Measurements from ENCODE around the gene ADAMTS15.

Gene ADAMTS15

DNA sequence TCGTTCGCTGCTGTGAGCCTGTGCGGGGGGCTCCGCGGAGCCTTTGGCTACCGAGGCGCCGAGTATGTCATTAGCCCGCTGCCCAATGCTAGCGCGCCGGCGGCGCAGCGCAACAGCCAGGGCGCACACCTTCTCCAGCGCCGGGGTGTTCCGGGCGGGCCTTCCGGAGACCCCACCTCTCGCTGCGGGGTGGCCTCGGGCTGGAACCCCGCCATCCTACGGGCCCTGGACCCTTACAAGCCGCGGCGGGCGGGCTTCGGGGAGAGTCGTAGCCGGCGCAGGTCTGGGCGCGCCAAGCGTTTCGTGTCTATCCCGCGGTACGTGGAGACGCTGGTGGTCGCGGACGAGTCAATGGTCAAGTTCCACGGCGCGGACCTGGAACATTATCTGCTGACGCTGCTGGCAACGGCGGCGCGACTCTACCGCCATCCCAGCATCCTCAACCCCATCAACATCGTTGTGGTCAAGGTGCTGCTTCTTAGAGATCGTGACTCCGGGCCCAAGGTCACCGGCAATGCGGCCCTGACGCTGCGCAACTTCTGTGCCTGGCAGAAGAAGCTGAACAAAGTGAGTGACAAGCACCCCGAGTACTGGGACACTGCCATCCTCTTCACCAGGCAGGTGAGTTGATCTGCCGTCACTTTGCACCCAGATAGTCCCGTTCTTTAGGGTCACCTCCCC is 1.0 kb downstream of the ADAMTS15 start (continued):
- TF ChIP-seq KLF1 (tag by site-specific recombination; IDR thresholded peaks at IDR 0.05): no peak
- no peak for TF ChIP-seq ZFP3 (tag by site-specific recombination; IDR thresholded peaks at IDR 0.05; ENCODE audit: low read depth)
- TF ChIP-seq, protein P1, sequence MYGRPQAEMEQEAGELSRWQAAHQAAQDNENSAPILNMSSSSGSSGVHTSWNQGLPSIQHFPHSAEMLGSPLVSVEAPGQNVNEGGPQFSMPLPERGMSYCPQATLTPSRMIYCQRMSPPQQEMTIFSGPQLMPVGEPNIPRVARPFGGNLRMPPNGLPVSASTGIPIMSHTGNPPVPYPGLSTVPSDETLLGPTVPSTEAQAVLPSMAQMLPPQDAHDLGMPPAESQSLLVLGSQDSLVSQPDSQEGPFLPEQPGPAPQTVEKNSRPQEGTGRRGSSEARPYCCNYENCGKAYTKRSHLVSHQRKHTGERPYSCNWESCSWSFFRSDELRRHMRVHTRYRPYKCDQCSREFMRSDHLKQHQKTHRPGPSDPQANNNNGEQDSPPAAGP (tag by site-specific recombination; IDR thresholded peaks at IDR 0.05): no peak
- no peak for TF ChIP-seq ZNF473 (tag by site-specific recombination; IDR thresholded peaks at IDR 0.05)

DNA sequence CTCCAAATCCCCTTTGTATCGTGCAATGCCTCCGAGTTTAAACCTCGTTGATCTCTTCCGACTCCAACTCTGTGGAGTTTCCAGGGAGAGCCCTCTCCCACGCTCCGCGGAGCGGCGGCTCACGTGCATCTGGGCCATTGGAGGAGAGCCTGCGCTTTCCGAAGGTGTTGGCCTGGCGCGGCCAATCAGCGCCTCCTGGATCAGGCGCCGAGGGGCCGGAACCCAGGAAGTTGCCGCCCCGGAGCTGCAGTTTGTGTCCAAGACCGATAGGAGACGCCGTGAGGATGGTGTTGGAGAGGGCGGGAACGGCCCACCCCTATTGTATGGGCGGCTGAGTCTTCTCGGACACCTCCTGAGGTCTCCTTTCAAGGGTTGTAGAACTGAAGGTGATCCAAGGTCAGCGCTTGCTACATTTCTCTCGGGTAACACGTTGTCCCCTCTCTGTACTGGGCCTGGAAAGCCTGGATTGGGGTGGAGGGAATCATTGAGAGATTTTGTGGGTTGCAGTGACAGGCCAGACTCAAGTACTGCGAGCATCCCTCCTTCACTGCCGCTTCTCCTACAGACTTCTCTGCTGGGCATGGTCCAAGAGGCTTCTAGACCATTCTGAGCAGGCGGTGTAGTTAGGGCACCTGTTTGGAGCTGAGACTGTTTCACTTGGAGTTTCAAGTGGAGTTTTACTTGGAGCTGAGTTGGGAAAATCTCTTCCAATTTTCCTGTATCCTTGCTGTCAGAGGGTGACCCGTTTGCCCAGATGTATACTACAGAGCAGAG is 1.7 kb downstream of the ADAMTS15 start:
- CTCF ChIA-PET: interaction anchor here (0.6 to 1.8 kb wide), 2 partner anchors 21 to 411 kb away, joined by 3 to 7 read pairs; partner anchors contain the start of gene ADAMTS8
- TF ChIP-seq WT1 (tag by site-specific recombination; IDR thresholded peaks at IDR 0.05) (no peak), ZNF140 (tag by site-specific recombination; IDR thresholded peaks at IDR 0.05) (no peak), SP2 (tag by site-specific recombination; IDR thresholded peaks at IDR 0.05) (0 out of 2 replicates have a peak, but pooled peaks have one; percentile 10), IKZF3 (tag by site-specific recombination; IDR thresholded peaks at IDR 0.05) (no peak), ZNF394 (tag by site-specific recombination; IDR thresholded peaks at IDR 0.05; ENCODE audit: borderline replicate concordance) (no peak), ZNF202 (tag by site-specific recombination; IDR thresholded peaks at IDR 0.05; ENCODE audit: borderline replicate concordance) (no peak)
- TF ChIP-seq, protein P2, sequence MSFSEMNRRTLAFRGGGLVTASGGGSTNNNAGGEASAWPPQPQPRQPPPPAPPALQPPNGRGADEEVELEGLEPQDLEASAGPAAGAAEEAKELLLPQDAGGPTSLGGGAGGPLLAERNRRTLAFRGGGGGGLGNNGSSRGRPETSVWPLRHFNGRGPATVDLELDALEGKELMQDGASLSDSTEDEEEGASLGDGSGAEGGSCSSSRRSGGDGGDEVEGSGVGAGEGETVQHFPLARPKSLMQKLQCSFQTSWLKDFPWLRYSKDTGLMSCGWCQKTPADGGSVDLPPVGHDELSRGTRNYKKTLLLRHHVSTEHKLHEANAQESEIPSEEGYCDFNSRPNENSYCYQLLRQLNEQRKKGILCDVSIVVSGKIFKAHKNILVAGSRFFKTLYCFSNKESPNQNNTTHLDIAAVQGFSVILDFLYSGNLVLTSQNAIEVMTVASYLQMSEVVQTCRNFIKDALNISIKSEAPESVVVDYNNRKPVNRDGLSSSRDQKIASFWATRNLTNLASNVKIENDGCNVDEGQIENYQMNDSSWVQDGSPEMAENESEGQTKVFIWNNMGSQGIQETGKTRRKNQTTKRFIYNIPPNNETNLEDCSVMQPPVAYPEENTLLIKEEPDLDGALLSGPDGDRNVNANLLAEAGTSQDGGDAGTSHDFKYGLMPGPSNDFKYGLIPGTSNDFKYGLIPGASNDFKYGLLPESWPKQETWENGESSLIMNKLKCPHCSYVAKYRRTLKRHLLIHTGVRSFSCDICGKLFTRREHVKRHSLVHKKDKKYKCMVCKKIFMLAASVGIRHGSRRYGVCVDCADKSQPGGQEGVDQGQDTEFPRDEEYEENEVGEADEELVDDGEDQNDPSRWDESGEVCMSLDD (tag by site-specific recombination; IDR thresholded peaks at IDR 0.05): no peak
- H3K27ac ChIP-seq (ENCODE audit: extremely low read depth, low read depth, low read length): no peak overlapping the region
- no peaks in the 10 kb centered on the region for H3K4me1 ChIP-seq (ENCODE audit: control insufficient read depth, insufficient read depth, low read length)
- H3K4me3 ChIP-seq (ENCODE audit: low read depth, low read length): peak overlapping the region; percentile 51
- no peaks in the 10 kb centered on the region for H3K9me3 ChIP-seq (ENCODE audit: control insufficient read depth, insufficient read depth, low read depth, low read length)
- H3K36me3 ChIP-seq (ENCODE audit: control insufficient read depth in 2 of 2, insufficient read depth in 1 of 2, low read length in 2 of 2): no peaks in the 10 kb centered on the region; a peak in 1 of 3 replicates
- POLR2A ChIA-PET: no interaction called here

DNA sequence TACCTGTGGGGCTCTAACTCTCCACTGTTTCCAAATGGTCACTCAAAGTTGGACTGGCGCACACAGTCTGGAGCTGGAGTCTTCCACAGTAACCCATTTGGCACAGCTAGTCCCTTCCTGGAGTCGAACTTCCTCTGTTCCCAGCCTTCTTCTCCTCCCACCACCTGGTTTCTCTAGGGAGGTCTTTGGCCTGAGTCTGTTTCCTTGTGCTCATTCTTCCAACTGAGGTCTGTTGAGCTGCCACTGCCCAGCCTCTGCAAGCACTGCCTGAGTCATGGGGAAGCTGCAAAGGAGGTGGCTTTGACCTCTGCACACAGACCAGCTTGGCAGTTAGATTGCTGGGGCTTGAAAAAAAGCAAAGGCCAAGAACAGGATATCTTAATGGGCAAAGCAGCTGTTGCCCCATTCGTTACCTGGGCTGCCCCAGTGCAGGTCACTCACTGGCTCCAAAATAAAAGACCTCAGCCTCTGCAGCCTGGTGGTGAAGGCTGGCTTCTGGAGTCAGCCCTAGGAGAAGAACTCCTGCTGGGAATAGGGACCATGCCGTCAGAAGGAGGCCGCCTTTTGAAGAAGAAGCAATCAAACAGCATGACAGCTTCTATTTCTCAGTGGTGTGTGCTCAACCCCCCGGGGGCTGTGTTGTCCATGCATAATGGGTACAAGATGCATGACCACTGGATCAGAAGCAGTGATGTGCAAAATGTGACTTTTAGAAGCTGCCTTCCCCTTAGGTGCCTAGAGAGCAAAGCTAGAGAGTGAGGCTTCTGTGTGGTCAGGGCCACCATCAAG is 3.0 kb downstream of the ADAMTS15 start:
- no peaks in the 10 kb centered on the region; a peak in 1 of 3 replicates for H3K36me3 ChIP-seq (ENCODE audit: control insufficient read depth in 2 of 2, insufficient read depth in 1 of 2, low read length in 2 of 2)
- no peaks in the 10 kb centered on the region for H3K9me3 ChIP-seq (ENCODE audit: control insufficient read depth, insufficient read depth, low read depth, low read length)
- CTCF ChIA-PET: interaction anchor here (0.5 to 1.8 kb wide), 4 partner anchors 183 to 410 kb away, joined by 3 to 7 read pairs (median 4); no protein-coding TSS in a partner anchor
- no peak overlapping the region for H3K27ac ChIP-seq (ENCODE audit: extremely low read depth, low read depth, low read length)
- POLR2A ChIA-PET: interaction anchor here (0.6 kb wide), 1 partner anchor 39 kb away, joined by 4 read pairs; no protein-coding TSS in a partner anchor
- H3K4me3 ChIP-seq (ENCODE audit: low read depth, low read length): no peak overlapping the region
- H3K4me1 ChIP-seq (ENCODE audit: control insufficient read depth, insufficient read depth, low read length): no peaks in the 10 kb centered on the region
- TF ChIP-seq HOXC10 (CRISPR knock-in tag; IDR thresholded peaks at IDR 0.05) (no peak), ZNF202 (tag by site-specific recombination; IDR thresholded peaks at IDR 0.05; ENCODE audit: borderline replicate concordance) (no peak), GLIS1 (tag by site-specific recombination; IDR thresholded peaks at IDR 0.05) (peak; percentile 84), ZNF76 (tag by site-specific recombination; IDR thresholded peaks at IDR 0.05; ENCODE audit: borderline replicate concordance, low read depth) (no peak), GLI4 (tag by site-specific recombination; IDR thresholded peaks at IDR 0.05) (no peak), KLF1 (tag by site-specific recombination; IDR thresholded peaks at IDR 0.05) (no peak), KLF10 (tag by site-specific recombination; IDR thresholded peaks at IDR 0.05) (no peak), OSR2 (tag by site-specific recombination; IDR thresholded peaks at IDR 0.05) (peak; percentile 61), ZNF785 (tag by site-specific recombination; IDR thresholded peaks at IDR 0.05) (no peak), ZBTB48 (tag by site-specific recombination; IDR thresholded peaks at IDR 0.05) (no peak)
- TF ChIP-seq, protein P3, sequence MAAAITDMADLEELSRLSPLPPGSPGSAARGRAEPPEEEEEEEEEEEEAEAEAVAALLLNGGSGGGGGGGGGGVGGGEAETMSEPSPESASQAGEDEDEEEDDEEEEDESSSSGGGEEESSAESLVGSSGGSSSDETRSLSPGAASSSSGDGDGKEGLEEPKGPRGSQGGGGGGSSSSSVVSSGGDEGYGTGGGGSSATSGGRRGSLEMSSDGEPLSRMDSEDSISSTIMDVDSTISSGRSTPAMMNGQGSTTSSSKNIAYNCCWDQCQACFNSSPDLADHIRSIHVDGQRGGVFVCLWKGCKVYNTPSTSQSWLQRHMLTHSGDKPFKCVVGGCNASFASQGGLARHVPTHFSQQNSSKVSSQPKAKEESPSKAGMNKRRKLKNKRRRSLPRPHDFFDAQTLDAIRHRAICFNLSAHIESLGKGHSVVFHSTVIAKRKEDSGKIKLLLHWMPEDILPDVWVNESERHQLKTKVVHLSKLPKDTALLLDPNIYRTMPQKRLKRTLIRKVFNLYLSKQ (tag by site-specific recombination; IDR thresholded peaks at IDR 0.05; ENCODE audit: borderline replicate concordance): no peak
- TF ChIP-seq, protein P4, sequence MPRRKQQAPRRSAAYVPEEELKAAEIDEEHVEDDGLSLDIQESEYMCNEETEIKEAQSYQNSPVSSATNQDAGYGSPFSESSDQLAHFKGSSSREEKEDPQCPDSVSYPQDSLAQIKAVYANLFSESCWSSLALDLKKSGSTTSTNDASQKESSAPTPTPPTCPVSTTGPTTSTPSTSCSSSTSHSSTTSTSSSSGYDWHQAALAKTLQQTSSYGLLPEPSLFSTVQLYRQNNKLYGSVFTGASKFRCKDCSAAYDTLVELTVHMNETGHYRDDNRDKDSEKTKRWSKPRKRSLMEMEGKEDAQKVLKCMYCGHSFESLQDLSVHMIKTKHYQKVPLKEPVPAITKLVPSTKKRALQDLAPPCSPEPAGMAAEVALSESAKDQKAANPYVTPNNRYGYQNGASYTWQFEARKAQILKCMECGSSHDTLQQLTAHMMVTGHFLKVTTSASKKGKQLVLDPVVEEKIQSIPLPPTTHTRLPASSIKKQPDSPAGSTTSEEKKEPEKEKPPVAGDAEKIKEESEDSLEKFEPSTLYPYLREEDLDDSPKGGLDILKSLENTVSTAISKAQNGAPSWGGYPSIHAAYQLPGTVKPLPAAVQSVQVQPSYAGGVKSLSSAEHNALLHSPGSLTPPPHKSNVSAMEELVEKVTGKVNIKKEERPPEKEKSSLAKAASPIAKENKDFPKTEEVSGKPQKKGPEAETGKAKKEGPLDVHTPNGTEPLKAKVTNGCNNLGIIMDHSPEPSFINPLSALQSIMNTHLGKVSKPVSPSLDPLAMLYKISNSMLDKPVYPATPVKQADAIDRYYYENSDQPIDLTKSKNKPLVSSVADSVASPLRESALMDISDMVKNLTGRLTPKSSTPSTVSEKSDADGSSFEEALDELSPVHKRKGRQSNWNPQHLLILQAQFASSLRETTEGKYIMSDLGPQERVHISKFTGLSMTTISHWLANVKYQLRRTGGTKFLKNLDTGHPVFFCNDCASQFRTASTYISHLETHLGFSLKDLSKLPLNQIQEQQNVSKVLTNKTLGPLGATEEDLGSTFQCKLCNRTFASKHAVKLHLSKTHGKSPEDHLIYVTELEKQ (tag by site-specific recombination; IDR thresholded peaks at IDR 0.05; ENCODE audit: borderline replicate concordance): no peak

All from HEK293 (cell line).